Spleen (tissue), 7 donors: ENCODE measurements around the gene IFNGR1.

ENCODE experiments used
- CTCF ChIP-seq, 11 experiments: fragments of 200-600 bp in 7 of 11; fragments of 450-650 bp in 4 of 11; sonication (generic) in 4 of 11; IDR thresholded peaks in 8 of 11; conservative IDR thresholded peaks in 3 of 11; 1 replicate in 7 of 11; 2 replicates in 4 of 11; pipeline versions ENCODE4 v1.4.0 to v1.8.0; 2016 to 2021; ENCODE audit warnings: antibody characterized with exemption in 11 of 11, inconsistent platforms in 4 of 11, mild to moderate bottlenecking in 1 of 11
- POLR2A ChIP-seq, 3 donors: fragments of 450-650 bp; IDR thresholded peaks; one replicate each; pipeline ENCODE4 v1.5.1; 2017; ENCODE audit warnings: antibody characterized with exemption in 3 of 3, mild to moderate bottlenecking in 1 of 3
- donor health status: DM: no; HTN: no; CAD: no; lungs with moderate emphysema.
- donor health status: DM: no; HTN: no; CAD: no.
- donor health status: DM: no; HTN: no; CAD: no.

- TF ChIP-seq CTCF (IDR thresholded peaks at IDR 0.05 in 8 of 11, conservative IDR thresholded peaks at IDR 0.05 in 3 of 11) = no peak
- TF ChIP-seq POLR2A (IDR thresholded peaks at IDR 0.05) = no peak
Measured at GRCh38 chr6:137192821-137193220, 26.4 kb downstream of the IFNGR1 start.
